Measurements from ENCODE around the gene CLPSL2. TPM values are rescaled to one million over a fixed set of nuclear protein-coding genes. Genes with fewer than 3 reads are reported as not detected.

CLPSL2 gene
- total RNA-seq, 1 donor from 2014 or later, result not detected

DNA sequence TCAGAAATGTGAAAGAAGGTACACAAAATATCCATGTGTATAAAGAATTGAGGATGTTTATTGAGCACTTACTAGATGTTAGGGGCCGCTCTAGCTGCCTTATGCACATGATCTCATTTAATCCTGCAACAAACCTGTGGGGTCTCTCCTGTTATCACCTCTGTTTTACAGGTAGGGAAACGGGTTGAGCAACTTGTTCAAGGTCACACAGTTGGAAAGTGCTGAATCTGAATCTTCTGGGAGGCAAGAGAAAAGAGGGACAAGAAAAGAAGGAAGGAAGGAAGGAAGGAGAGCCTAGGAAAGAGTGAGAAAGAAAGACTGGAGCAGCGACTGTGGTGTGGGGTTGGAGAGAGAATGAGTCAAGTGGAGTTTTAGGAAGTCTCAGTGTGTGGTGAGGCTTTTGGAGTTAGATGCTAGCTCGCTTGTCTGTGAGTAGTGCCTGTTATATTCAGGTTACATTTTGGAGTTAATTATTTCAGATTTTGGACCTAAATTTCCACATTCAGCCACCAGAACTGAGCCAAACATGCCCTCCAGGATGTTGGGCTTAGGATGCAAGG lies 12.1 kb downstream of the CLPSL2 start:
- H3K9me3 ChIP-seq (ENCODE audit: insufficient read depth, low read depth, low read length), result no peaks in the 10 kb centered on the region
- H3K27me3 ChIP-seq (ENCODE audit: insufficient read depth, low read length), result peaks cover 36% of the 10 kb centered on the region
- no peaks in the 10 kb centered on the region for H3K36me3 ChIP-seq (ENCODE audit: insufficient read depth, low read length)
- no peak overlapping the region for H3K27ac Mint-ChIP-seq (ENCODE audit: unreplicated experiment)
- H3K27ac ChIP-seq (ENCODE audit: low read depth, low read length), result no peak overlapping the region
- H3K36me3 Mint-ChIP-seq (ENCODE audit: low read depth, unreplicated experiment), result no peaks in the 10 kb centered on the region
- H2AFZ ChIP-seq (ENCODE audit: low read depth, low read length), result no peak overlapping the region
- peaks cover 37% of the 10 kb centered on the region for H3K27me3 Mint-ChIP-seq (ENCODE audit: low read depth, unreplicated experiment)
- H3K4me1 Mint-ChIP-seq (ENCODE audit: low read depth, unreplicated experiment), result peaks cover 2% of the 10 kb centered on the region
- no peaks in the 10 kb centered on the region for H3K4me1 ChIP-seq (ENCODE audit: insufficient read depth, low read length)
- no peak for FAIRE-seq
- H3K9me3 Mint-ChIP-seq (ENCODE audit: unreplicated experiment), result peaks cover 4% of the 10 kb centered on the region
- no peak overlapping the region for H3K9ac ChIP-seq (ENCODE audit: low read length)
- no peak overlapping the region for H3K4me3 Mint-ChIP-seq (ENCODE audit: unreplicated experiment)
- TF ChIP-seq, protein P1, sequence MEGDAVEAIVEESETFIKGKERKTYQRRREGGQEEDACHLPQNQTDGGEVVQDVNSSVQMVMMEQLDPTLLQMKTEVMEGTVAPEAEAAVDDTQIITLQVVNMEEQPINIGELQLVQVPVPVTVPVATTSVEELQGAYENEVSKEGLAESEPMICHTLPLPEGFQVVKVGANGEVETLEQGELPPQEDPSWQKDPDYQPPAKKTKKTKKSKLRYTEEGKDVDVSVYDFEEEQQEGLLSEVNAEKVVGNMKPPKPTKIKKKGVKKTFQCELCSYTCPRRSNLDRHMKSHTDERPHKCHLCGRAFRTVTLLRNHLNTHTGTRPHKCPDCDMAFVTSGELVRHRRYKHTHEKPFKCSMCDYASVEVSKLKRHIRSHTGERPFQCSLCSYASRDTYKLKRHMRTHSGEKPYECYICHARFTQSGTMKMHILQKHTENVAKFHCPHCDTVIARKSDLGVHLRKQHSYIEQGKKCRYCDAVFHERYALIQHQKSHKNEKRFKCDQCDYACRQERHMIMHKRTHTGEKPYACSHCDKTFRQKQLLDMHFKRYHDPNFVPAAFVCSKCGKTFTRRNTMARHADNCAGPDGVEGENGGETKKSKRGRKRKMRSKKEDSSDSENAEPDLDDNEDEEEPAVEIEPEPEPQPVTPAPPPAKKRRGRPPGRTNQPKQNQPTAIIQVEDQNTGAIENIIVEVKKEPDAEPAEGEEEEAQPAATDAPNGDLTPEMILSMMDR (IDR thresholded peaks at IDR 0.05; ENCODE audit: insufficient read depth, low read depth, low read length), result no peak
- no peak for TF ChIP-seq EZH2 (IDR thresholded peaks at IDR 0.05; ENCODE audit: insufficient read depth, low read length)
- H3K4me2 ChIP-seq (ENCODE audit: low read length), result no peak overlapping the region
- H3K79me2 ChIP-seq (ENCODE audit: insufficient read depth, low read length), result no peaks in the 10 kb centered on the region
- no peaks in the 10 kb centered on the region for H4K20me1 ChIP-seq (ENCODE audit: insufficient read depth, low read length)
- no peak overlapping the region for H3K4me3 ChIP-seq (ENCODE audit: insufficient read depth, low read depth, low read length)
- no peak for DNase-seq (ENCODE audit: low read depth)

DNA sequence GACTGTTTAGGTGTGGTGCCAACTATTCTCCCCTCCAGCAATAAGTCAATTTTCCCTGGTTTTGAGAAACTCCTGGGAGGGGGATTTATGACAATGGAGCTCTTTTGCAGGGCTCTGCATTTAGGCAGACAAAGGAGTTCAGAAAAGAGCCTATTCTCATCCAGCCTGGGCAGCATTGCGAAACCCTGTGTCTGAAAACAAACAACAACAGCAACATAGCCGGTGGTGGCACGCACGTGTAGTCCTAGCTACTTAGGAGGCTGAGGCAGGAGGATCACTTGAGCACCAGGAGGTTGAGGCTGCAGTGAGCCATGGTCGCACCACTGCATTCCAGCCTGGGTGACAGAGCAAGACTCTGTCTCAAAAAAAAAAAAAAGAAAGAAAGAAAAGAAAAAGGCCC lies 14.3 kb downstream of the CLPSL2 start:
- Mint-ChIP-seq H3K36me3 (ENCODE audit: low read depth, unreplicated experiment) (peaks cover 3% of the 10 kb centered on the region), H3K9me3 (ENCODE audit: unreplicated experiment) (peaks cover 4% of the 10 kb centered on the region), H3K4me1 (ENCODE audit: low read depth, unreplicated experiment) (peaks cover 3% of the 10 kb centered on the region), H3K27ac (ENCODE audit: unreplicated experiment) (no peak overlapping the region), H3K4me3 (ENCODE audit: unreplicated experiment) (no peak overlapping the region), H3K27me3 (ENCODE audit: low read depth, unreplicated experiment) (peaks cover 49% of the 10 kb centered on the region)
- DNase-seq (ENCODE audit: low read depth) (no peak), FAIRE-seq (no peak)
- Histone ChIP-seq H3K9me3 (ENCODE audit: insufficient read depth, low read depth, low read length) (no peaks in the 10 kb centered on the region), H4K20me1 (ENCODE audit: insufficient read depth, low read length) (no peaks in the 10 kb centered on the region), H3K79me2 (ENCODE audit: insufficient read depth, low read length) (no peaks in the 10 kb centered on the region), H3K4me1 (ENCODE audit: insufficient read depth, low read length) (no peaks in the 10 kb centered on the region), H3K4me2 (ENCODE audit: low read length) (no peak overlapping the region), H3K27me3 (ENCODE audit: insufficient read depth, low read length) (peaks cover 30% of the 10 kb centered on the region), H3K4me3 (ENCODE audit: insufficient read depth, low read depth, low read length) (no peak overlapping the region), H3K9ac (ENCODE audit: low read length) (no peak overlapping the region), H3K36me3 (ENCODE audit: insufficient read depth, low read length) (no peaks in the 10 kb centered on the region), H3K27ac (ENCODE audit: low read depth, low read length) (no peak overlapping the region), H2AFZ (ENCODE audit: low read depth, low read length) (no peak overlapping the region)
- TF ChIP-seq EZH2 (IDR thresholded peaks at IDR 0.05; ENCODE audit: insufficient read depth, low read length), result no peak
- TF ChIP-seq, protein P1 (IDR thresholded peaks at IDR 0.05; ENCODE audit: insufficient read depth, low read depth, low read length), result no peak

All from astrocyte (in vitro differentiated cells and primary cell).